Activated naive CD8-positive, alpha-beta T cell treated with anti-CD3 and anti-CD28 coated beads, Interleukin-2, amount 50 U/mL, for 24 hours (primary cell): Measurements from ENCODE around the gene FAM222B.

ENCODE experiments used
- ATAC-seq: fragments of 150-1000 bp; cut with Tn5 transposase; one replicate; pipeline ENCODE4 v1.10.0; 2021
- DNase-seq: peaks from one replicate; pipeline ENCODE4 v3.0.0; 2021
- H3K27ac Mint-ChIP-seq: one replicate; pipeline ENCODE4 v1.8.0; 2021; ENCODE audit warnings: mild to moderate bottlenecking, mixed read lengths
- H3K27me3 Mint-ChIP-seq: one replicate; pipeline ENCODE4 v1.8.0; 2021; ENCODE audit warnings: mixed read lengths
- H3K36me3 Mint-ChIP-seq: one replicate; pipeline ENCODE4 v1.8.0; 2021; ENCODE audit warnings: low read depth, mixed read lengths
- H3K4me1 Mint-ChIP-seq: one replicate; pipeline ENCODE4 v1.8.0; 2021; ENCODE audit warnings: mixed read lengths
- H3K4me3 Mint-ChIP-seq: one replicate; pipeline ENCODE4 v1.8.0; 2021; ENCODE audit warnings: mild to moderate bottlenecking, moderate library complexity, mixed read lengths
- H3K9me3 Mint-ChIP-seq: one replicate; pipeline ENCODE4 v1.8.0; 2021; ENCODE audit warnings: mixed read lengths

The FAM222B gene

DNA sequence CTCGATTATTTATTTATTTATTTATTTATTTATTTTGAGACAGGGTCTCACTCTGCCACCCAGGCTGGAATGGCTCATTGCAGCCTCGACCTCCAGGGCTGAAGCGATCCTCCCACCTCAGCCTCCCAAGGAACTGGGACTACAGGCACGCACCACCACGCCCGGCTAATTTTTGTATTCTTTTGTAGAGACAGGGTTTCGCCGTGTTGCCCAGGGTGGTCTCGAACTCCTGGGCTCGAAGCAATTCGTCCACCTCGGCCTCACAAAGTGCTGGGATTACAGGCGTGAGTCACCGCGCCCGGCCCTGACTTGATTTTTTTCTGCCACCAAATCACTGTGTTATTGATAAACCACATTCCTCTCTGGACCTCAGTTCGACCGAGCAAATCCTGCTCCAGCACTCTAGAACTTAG is 123.6 kb downstream of the FAM222B start:
- Mint-ChIP-seq H3K9me3 (no peaks in the 10 kb centered on the region), H3K36me3 (peaks cover 43% of the 10 kb centered on the region), H3K4me3 (peak overlapping the region; percentile 99), H3K27ac (peak overlapping the region; percentile 100), H3K27me3 (peaks cover 20% of the 10 kb centered on the region), H3K4me1 (peaks cover 53% of the 10 kb centered on the region)
- DNase-seq: no peak
- ATAC-seq: no peak

- Mint-ChIP-seq H3K27me3 (peaks cover 20% of the 10 kb centered on the region), H3K4me1 (peaks cover 48% of the 10 kb centered on the region), H3K9me3 (no peaks in the 10 kb centered on the region), H3K4me3 (peak overlapping the region; percentile 99), H3K27ac (peak overlapping the region; percentile 82), H3K36me3 (peaks cover 38% of the 10 kb centered on the region)
- ATAC-seq (no peak), DNase-seq (no peak)
These were observed 124.1 kb downstream of the FAM222B start for GRCh38 chr17:28718333-28719020.

DNA sequence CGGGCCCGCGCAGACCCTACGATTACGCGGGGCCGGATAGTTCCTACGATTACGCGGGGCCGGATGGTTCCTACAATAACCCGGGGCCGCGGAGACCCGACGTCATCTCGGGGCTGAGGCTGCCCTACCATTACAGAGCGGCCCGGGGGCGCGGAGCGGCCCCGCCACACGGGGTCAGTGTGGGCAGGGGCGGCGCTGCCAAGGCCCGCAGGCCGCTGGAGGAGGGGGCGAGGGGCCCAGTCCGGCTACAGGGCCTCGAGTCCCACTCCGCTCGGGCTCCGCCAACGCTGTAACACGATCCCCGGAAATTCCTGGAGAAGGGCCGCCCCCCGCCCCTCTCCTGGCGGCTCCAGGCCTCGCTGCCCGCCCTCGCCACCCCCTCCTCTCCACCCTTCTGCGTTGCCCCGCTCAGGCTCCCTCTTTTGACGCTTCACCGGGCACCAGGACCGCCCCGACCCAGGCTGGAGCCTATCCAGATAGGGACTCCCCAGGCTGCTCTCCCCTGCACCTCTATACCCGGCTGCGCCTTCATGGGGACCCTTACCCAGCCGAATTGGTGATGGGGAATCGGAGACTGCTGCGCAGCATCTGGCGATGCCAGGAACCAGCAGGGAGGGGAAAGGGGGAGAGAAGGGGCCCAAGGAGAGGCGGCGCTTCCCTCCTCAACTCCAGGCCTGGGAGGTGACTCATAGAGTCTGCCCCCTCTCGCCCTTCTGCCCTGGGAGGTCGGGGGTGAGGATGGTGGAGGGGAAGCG is 124.8 kb downstream of the FAM222B start, which contains the start of gene RAB34:
TSS of gene RAB34 (minus strand) at position 291 of the 755 bp plus-strand sequence. CDS start 602 bp downstream, outside the sequence.
- H3K27me3 Mint-ChIP-seq: peaks cover 20% of the 10 kb centered on the region
- peaks cover 30% of the 10 kb centered on the region for H3K36me3 Mint-ChIP-seq
- DNase-seq: no peak
- peak within 1 kb of the TSS; percentile 99 for H3K4me3 Mint-ChIP-seq
- no peaks in the 10 kb centered on the region for H3K9me3 Mint-ChIP-seq
- peak within 1 kb of the TSS; percentile 82 for H3K27ac Mint-ChIP-seq
- no peak for ATAC-seq
- peaks cover 42% of the 10 kb centered on the region for H3K4me1 Mint-ChIP-seq

- Mint-ChIP-seq H3K4me1 (peaks cover 41% of the 10 kb centered on the region), H3K4me3 (peak overlapping the region; percentile 36), H3K36me3 (peaks cover 22% of the 10 kb centered on the region), H3K9me3 (no peaks in the 10 kb centered on the region), H3K27me3 (peaks cover 20% of the 10 kb centered on the region), H3K27ac (no peak overlapping the region)
- ATAC-seq: no peak
- DNase-seq: no peak
These were observed 125.6 kb downstream of the FAM222B start for GRCh38 chr17:28716740-28717577.

GRCh38 chr17:28715217-28715616 is 127.4 kb downstream of the FAM222B start:
- peaks cover 40% of the 10 kb centered on the region for H3K4me1 Mint-ChIP-seq
- H3K4me3 Mint-ChIP-seq: no peak overlapping the region
- peaks cover 20% of the 10 kb centered on the region for H3K27me3 Mint-ChIP-seq
- no peaks in the 10 kb centered on the region for H3K9me3 Mint-ChIP-seq
- no peak for DNase-seq
- ATAC-seq: no peak
- no peak overlapping the region for H3K27ac Mint-ChIP-seq
- peaks cover 5% of the 10 kb centered on the region for H3K36me3 Mint-ChIP-seq

- peaks cover 20% of the 10 kb centered on the region for H3K27me3 Mint-ChIP-seq
- DNase-seq (no peak), ATAC-seq (no peak)
- no peak overlapping the region for H3K4me3 Mint-ChIP-seq
- H3K36me3 Mint-ChIP-seq: no peaks in the 10 kb centered on the region
- no peaks in the 10 kb centered on the region for H3K9me3 Mint-ChIP-seq
- peaks cover 33% of the 10 kb centered on the region for H3K4me1 Mint-ChIP-seq
- H3K27ac Mint-ChIP-seq: no peak overlapping the region
These were observed 128.3 kb downstream of the FAM222B start for GRCh38 chr17:28714281-28714680.

GRCh38 chr17:28712705-28713415 is 129.7 kb downstream of the FAM222B start:
- Mint-ChIP-seq H3K27me3 (peaks cover 17% of the 10 kb centered on the region), H3K27ac (peak overlapping the region; percentile 89), H3K4me3 (peak overlapping the region; percentile 83), H3K36me3 (peaks cover 3% of the 10 kb centered on the region), H3K9me3 (no peaks in the 10 kb centered on the region), H3K4me1 (peaks cover 20% of the 10 kb centered on the region)
- ATAC-seq: no peak
- no peak for DNase-seq

- DNase-seq: peak; percentile 79
- Mint-ChIP-seq H3K4me3 (peak overlapping the region; percentile 83), H3K27me3 (peaks cover 16% of the 10 kb centered on the region), H3K4me1 (peaks cover 20% of the 10 kb centered on the region), H3K27ac (peak overlapping the region; percentile 89), H3K36me3 (peaks cover 3% of the 10 kb centered on the region), H3K9me3 (no peaks in the 10 kb centered on the region)
- peak; percentile 60 for ATAC-seq
These were observed 130.4 kb downstream of the FAM222B start for GRCh38 chr17:28712032-28712704.

- peaks cover 3% of the 10 kb centered on the region for H3K36me3 Mint-ChIP-seq
- H3K9me3 Mint-ChIP-seq: no peaks in the 10 kb centered on the region
- ATAC-seq (peak; percentile 16), DNase-seq (no peak)
- peak within 1 kb of the TSS; percentile 89 for H3K27ac Mint-ChIP-seq
- peaks cover 20% of the 10 kb centered on the region for H3K4me1 Mint-ChIP-seq
- peaks cover 16% of the 10 kb centered on the region for H3K27me3 Mint-ChIP-seq
- peak within 1 kb of the TSS; percentile 83 for H3K4me3 Mint-ChIP-seq
These were observed 130.9 kb downstream of the FAM222B start, which contains the start of gene PROCA1 for GRCh38 chr17:28711723-28712031. PROCA1 (minus strand) TSS chr17:28711888; CDS start chr17:28711660, 228 bp downstream.

- Mint-ChIP-seq H3K27ac (peak overlapping the region; percentile 89), H3K36me3 (peaks cover 3% of the 10 kb centered on the region), H3K4me1 (peaks cover 17% of the 10 kb centered on the region), H3K9me3 (no peaks in the 10 kb centered on the region), H3K27me3 (peaks cover 13% of the 10 kb centered on the region), H3K4me3 (peak overlapping the region; percentile 83)
- ATAC-seq: peak; percentile 87
- peak; percentile 95 for DNase-seq
These were observed 131.5 kb downstream of the FAM222B start for GRCh38 chr17:28710861-28711722.

- ATAC-seq (no peak), DNase-seq (no peak)
- Mint-ChIP-seq H3K36me3 (peaks cover 12% of the 10 kb centered on the region), H3K27ac (peak overlapping the region; percentile 7), H3K27me3 (no peaks in the 10 kb centered on the region), H3K4me3 (no peak overlapping the region), H3K4me1 (peaks cover 14% of the 10 kb centered on the region), H3K9me3 (no peaks in the 10 kb centered on the region)
These were observed 135.3 kb downstream of the FAM222B start for GRCh38 chr17:28707339-28707720.

DNA sequence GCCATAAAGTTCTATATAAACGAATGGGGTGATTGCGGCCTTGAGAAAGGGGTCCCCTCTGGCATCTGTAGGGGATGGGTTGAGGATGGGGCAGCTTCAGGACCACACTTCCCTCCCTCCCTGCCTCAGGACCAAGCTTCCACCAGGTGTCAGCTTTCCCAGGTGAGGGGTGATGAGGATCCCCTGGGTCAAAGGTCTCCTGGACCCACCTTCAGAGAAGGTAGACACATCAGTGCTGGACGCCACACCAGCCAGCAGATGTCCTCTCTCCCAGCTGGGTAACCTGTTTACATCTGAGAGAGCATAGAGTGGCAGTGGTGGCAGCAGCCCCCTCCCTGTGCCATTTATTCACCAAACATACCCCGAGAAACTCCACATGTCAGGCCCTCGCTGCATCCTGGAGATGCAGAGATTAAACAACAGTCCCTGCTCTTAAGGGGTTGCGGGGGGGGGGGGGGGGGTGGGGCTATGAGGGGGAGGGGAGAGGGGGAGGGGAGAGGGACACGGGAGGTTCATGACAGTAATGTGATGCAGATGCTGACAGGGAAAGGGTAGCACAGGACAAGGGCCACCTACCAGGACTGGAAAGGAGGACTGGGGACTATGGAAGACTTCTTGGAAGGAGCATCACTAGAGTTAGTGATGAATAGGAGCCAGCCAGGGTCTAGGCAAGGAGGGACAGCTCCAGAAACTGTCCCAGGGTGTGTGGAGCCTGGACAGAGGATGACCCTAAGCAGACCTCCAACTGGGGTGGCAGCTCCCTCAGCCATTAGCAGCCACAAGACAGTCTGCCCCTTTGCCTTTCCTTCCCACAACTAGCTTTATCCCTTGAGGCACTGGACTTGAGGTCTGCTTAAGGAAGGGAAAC is 135.9 kb downstream of the FAM222B start:
- Mint-ChIP-seq H3K4me3 (no peak overlapping the region), H3K36me3 (peaks cover 15% of the 10 kb centered on the region), H3K4me1 (peaks cover 8% of the 10 kb centered on the region), H3K9me3 (no peaks in the 10 kb centered on the region), H3K27me3 (no peaks in the 10 kb centered on the region), H3K27ac (no peak overlapping the region)
- DNase-seq: no peak
- ATAC-seq: no peak
